Activated T-cell treated with anti-CD3 and anti-CD28 coated beads for 1 hour (primary cell): ENCODE results near the gene CTSD.
A peak's percentile ranks its signal among the peaks of the same experiment; 100 is the strongest.
"Not testable (repeated sequence)": the region's sequence is repeated elsewhere in the genome, so short reads cannot be mapped to it uniquely, and the experiment has no call there.

Experiments
- DNase-seq: peaks from one replicate; pipeline ENCODE4 v3.0.0-alpha.2; 2020; ENCODE audit warnings: low read depth

The CTSD gene

GRCh38 chr11:1770061-1770460 lies 6.3 kb upstream of the CTSD start:
- no peak for DNase-seq

- not testable (repeated sequence) for DNase-seq
Observed at GRCh38 chr11:1769304-1769936, 5.7 kb upstream of the CTSD start.

- DNase-seq, result no peak
Observed at GRCh38 chr11:1768141-1768469, 4.4 kb upstream of the CTSD start.

GRCh38 chr11:1767399-1768140 lies 3.8 kb upstream of the CTSD start:
- DNase-seq, result no peak

- no peak for DNase-seq
Observed at GRCh38 chr11:1766719-1767398, 3.1 kb upstream of the CTSD start.

GRCh38 chr11:1765871-1766718 lies 2.4 kb upstream of the CTSD start:
- no peak for DNase-seq

- no peak for DNase-seq
Observed at GRCh38 chr11:1763336-1763795, 361 bp downstream of the CTSD start.

- no peak for DNase-seq
Observed at GRCh38 chr11:1762537-1763302, 1.0 kb downstream of the CTSD start.

DNA sequence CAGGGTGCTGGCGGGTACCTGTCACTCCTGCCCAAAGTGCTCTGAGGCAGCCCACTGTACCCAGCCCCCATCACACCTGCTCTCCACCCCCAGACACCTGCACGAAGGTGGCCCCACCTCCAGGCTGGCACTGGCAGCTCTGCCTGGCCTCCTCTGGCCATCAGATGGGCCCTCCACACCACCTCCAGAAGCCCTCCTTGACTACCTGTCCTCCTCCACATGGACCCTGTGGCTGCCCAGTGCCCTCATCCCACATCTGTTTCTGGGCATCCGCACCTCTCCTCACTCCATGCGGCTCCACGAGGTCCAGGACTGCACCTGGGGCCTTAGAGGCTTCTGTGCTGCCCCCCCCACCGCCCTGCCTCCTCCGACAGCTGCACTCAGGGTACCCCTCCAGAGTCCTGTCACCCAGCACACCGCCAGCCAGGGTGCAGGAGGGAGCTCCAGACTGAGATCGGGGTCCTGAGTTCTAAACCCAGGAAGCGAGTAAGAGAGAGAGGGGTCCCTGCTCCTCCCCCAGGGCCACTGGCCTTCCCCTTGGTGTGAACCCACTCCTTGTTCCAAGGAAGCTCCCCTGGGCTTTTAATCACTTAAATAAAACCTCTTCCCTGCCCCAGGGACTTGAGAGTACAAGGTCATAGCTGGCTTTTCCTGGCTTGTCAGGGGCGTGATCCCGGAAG lies 1.7 kb downstream of the CTSD start:
- DNase-seq, result no peak

DNA sequence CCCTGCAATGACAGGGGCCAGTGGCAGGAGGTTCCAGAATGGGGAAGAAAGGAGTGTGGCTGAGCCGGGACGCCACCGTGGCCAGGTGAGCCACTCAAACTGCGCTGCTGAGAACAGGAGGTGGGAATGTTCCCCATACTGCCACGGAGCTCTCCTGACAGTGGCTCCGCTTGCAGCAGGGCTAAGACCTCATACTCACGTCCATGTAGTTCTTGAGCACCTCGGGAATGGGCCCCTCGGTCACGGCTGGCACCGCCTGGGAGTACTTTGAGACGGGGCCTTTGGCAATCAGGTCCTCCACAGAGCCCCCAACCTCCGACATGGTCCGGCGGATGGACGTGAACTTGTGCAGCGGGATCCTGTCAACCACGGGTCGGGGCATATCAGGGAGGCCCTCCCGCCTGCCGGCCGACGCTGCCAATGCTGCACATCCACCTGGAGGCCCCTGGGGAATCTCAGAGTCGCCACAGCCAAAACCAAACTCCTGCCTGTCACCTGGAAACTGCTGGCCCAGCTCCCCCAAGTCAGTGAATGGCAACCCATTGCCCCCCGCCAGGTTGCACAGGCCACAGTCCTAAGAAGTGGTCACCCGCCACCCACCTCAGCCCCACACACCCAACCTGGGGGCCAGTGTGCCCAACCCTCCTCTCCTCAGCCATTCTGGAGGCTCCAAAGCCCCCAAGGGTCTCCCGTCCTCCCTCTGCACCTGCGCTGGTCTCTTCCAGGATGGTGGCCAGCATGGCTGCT lies 2.4 kb downstream of the CTSD start:
- DNase-seq, result no peak

- no peak for DNase-seq
Observed at GRCh38 chr11:1760351-1761109, 3.2 kb downstream of the CTSD start.

- DNase-seq, result no peak
Observed at GRCh38 chr11:1759851-1760220, 3.9 kb downstream of the CTSD start.

DNA sequence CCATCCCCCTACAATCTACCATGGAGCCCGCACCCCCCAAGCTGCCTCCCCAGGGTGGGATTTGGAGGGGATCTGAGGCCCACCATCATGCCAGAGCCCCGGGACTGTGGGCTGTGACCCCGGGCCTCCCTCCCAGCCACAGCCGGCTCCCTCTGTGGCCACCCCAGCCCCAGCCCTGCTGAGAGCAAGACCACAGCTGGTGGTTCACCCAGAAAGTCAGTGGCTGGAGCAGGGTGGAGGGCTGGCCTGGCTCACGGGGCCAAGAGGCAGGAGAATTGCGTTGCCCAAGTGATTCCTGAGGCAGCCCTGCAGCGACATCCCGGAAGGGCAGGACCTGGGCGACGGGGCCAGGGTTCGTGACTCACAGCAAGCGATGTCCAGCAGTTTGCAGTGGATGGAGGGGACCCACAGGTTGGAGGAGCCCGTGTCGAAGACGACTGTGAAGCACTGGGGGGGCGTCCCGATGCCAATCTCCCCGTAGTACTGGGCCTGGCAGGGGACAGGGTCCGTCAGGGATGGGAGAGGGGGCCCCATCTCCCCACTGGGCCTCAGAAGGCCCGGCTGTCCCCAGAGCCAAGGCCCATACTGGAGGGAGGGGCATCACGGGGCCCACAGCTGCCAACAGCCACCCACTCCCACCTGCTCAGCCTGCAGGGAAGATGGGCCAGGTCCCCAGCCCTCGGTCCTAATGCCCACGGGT lies 4.4 kb downstream of the CTSD start:
- no peak for DNase-seq

GRCh38 chr11:1758611-1759150 lies 5.0 kb downstream of the CTSD start:
- no peak for DNase-seq

DNA sequence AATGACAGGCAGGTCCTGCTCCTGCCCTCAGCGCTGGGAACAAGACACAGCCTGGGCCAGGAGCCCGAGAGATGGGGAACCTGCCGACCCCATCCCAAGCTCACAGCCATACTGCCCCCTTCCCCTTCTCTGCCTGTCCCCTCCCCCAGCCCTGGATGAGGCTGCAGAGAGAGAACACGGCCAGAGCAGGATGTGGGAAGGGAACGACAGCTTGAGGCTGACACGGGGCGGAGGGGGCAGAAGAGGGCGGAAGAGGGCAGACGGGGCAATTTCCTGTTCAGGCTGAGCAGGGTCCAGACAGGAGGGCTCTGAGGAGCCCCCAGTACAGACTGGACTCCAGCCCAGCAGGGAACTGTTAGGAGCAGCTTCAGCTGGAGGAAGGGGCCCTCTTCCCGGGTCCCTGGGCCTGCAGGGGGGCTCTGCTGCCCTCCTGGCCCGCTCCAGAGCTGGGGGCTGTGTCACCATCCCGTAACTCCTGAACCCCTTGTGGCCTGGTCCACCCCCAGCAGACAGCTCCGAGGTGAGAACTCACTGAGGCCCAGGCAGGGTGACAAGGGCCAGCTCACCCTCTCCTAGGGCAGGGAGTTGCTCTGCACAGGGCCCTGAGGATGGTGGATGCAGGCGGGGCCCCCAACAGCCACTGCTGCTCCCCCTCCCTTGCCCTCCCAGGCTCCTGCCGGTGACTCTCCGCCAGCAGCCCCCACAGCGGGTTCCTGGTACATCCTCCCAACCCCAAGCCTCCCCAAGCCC lies 5.7 kb downstream of the CTSD start:
- DNase-seq, result peak; percentile 40

DNA sequence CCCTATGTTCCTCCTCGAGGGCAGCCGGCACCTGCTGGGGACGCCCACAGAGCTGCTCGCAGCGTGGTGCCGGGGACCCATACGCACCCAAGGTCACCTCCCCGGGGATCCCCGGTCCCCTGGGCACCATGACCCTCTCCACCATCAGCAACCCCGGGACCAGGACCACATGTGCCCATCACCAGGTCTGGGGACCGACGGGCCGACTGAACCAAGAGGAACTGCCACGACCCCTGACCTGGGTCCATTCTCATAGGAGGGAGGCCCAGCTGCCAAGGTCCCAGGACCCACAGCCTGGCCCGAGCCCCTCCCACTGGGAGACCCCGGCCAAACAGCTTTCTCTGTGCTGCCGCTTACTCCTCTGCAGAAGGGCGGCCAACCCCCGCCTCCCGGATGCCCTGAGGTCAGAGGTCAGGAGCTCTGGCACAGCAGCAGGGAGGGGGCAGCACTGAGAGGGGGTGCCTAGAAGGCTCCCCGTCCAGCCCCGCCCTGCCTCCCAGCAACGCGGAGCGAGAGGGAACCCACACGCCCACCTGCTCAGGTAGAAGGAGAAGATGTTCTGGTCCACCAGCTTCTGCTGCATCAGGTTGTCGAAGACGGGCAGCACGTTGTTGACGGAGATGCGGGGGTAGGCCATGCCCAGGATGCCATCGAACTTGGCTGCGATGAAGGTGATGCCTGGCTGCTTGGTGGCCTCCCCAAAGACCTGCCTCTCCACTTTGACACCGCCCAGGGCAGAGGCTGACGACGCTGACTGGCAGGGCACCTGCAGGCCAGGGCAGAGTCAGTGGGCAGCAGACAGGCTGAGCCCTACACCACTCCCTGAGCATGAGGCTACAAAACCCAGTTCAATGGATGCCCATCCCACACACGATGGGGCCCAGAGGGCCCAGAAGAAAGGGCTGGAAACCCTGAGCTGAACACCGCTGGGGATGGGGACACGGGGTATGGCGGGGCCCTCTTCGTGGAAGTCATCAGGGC lies 6.6 kb downstream of the CTSD start:
- DNase-seq, result no peak
